GOT3 (cell line): ENCODE measurements around the gene CXCL5.
"Not testable (repeated sequence)": the region's sequence is repeated elsewhere in the genome, so short reads cannot be mapped to it uniquely, and the experiment has no call there.

Source experiments
- DNase-seq: peaks from one replicate; lab custom pipeline; 2025; ENCODE audit warnings: mixed read lengths; lab: John Stamatoyannopoulos, UW

Gene CXCL5

DNA sequence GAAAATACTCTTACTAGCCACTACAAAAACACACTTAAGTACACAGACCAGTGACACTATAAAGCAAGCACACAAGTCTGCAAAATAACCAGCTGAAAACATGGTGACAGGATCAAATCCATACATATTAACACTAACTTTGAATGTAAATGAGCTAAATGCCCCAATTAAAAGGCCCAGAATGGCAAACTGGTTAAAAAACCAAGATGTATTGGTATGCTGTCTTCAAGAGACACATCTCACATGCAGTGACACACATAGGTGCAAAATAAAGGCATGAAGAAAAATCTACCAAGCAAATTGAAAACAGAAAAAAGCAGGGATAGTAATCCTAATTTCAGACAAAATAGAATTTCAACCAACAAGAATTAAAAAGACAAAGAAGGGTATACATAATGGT lies 27.5 kb downstream of the CXCL5 start:
- DNase-seq, result no peak

DNA sequence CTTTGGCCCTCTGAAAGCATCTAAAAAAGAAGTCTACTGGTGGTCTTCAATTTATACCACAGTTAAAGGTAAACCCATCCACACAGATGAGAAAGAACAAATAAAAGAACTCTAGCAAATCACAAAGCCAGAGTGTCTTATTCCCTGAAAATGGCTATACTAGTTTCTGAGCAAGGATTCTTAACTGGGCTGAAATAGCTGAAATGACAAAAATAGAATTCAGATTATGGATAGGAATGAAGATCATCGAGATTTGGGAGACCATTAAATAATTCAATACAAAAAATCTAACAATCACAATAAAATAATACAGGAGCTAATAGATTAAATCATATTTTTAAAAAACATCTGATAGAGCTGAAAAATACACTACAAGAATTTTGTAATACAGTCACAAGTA lies 28.5 kb downstream of the CXCL5 start:
- DNase-seq, result no peak

DNA sequence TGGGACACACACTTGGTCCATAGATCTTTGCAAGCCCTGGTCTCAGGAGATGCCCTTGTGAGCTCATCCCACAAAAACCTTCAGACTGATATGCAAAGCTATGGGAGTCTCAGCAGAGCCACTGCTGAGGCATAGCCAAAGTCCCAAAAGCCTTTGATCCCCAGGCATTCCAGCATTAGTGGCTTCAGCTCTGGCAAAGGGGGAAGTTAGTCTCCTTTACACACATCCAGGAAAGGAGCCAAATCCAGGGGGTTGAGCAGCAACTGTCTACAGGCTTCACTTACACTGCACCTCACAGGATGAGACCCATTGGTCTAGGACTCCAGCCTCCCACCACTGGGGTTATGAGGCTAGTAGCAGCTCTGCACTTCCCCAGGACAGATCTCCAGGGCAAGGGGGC lies 30.6 kb downstream of the CXCL5 start:
- DNase-seq, result no peak

DNA sequence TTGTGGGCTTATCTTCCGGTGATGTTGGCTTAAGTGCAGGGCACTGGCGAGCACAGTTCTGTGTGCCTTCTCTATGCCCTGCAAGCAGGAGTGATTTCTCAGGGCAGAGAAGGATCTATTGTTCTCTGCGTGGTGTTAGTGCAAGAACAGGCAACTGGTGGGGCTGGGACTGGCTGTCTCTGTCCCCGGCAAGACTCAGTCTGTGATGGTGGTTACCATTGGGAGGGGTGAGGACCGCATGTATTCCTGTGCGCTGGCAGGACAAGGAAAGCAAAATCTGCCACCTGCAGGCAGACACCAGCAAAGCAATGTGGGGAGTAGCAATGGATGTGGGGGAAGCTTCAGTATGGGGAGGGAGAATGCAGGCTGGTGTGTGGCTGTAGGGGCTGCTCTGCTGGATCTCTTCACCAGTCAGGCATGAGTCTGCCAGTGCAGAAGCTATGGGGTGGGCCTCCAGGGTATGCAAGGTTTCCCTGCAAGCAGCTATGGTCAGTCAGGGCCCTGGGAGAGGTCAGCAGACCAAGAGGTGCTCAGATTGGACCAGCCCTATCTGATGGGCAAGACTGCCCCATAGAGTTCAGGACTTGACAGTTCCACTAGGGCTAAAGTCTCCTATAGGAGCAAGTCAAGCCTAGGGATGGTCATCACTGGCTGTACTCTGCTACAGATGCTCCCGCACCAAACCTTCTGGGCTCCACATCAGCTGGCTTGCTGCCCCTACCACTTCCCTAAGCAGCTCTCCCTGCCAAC lies 33.4 kb downstream of the CXCL5 start:
- DNase-seq, result no peak

DNA sequence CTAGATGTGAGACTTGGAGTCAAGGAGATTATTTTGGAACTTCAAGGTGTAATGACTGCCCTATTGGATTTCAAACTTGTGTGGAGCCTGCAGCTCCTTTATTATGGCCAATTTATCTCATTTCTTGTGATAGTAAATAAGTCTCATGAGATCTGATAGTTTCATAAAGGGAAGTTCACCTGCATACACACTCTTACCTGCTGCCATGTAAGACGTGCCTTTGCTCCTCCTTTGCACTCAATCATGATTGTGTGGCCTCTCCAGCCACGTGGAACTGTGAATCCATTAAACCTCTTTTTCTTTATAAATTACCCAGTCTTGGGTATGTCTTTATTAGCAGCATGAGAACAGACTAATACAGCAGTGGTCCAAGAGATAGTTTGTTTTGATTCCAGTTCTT lies 35.8 kb downstream of the CXCL5 start:
- DNase-seq, result no peak

DNA sequence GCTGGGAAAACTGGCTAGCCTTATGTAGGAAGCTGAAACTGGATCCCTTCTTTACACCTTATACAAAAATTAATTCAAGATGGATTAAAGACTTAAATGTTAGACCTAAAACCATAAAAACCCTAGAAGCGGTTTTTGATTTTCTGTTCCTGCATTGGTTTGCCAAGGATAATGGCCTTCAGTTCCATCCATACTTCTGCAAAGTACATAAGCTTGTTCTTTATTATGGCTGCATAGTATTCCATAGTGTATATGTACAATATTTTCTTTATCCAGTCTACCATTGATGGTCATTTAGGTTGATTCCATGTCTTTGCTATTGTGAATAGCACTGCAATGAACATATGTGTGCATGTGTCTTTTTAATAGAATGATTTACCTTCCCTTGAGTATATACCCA lies 39.4 kb downstream of the CXCL5 start:
- DNase-seq, result not testable (repeated sequence)

DNA sequence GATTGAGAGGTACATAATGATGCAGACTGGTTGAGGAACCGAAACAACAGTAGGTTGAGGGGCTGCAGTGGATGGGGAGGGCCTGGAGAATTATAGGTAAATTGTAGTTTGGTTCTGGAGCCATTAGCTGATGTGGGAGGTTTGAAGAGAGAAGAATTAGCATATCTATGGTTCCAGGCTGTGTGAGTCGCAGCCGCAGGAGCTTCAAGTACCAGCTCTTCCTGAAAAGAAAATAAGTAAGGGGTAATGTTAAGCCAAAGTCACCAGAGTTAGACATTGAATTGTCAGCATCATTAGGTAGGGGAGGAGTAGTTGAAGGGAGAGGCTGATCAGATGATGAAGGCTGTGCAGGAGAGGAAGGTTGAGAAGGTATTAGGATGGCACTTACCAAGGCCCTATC lies 46.1 kb downstream of the CXCL5 start:
- DNase-seq, result no peak

DNA sequence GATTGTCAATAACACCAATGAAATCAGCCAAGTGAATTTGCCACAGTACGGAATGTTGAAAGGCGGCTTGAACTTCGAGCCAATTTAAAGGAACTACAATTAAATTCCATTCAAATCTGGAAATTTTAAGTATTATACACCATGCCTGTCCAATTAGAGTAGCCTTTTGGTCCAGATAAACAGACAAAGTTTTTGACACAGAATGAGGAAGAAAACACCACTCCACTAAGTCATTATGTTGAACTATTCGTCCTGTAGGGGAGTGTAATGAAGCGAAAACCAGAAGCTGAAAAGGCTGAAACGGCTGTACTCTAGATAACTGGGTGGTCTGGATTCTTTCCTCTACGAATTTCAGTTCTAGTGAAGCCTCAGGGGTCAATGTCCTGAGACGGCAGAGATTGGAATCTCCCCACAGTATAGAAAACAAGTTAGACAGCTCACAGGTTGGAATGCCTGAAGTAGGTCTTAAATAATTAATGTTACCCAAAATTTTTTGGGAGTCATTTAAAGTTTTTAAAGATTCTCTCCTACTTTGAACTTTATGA lies 48.0 kb downstream of the CXCL5 start:
- not testable (repeated sequence) for DNase-seq

DNA sequence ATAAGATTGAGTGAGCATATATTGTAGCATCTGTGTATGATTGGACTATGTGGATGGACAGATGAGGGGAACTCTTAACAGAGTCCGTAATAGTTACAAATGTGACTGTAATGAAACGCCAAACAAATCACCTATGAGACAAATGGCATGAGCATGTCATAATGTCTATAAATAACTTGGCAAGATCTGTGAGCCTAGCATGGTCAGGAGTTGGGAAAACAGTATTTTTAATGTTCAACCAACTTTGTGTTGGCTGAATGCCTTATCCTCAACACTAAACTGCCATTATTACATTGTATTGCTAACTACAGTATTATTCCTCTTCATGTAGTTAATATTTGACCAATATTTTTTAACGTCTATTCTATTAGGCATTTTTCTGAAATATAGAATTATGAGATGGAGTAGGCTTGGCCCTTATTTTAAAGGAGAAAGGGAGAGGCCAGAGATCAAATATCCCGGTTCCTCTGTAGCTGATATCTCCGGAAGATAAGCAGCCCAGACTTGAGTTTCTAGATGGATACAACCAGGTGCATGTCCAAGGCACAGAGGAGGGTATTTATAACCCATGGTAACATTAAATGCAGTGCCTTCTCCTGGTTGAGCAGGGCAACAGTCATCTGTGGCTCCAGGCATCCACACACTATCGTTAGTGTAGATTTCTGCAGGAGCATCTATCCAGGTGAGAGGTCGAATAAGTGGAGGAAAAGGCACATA lies 49.3 kb downstream of the CXCL5 start:
- DNase-seq, result no peak

DNA sequence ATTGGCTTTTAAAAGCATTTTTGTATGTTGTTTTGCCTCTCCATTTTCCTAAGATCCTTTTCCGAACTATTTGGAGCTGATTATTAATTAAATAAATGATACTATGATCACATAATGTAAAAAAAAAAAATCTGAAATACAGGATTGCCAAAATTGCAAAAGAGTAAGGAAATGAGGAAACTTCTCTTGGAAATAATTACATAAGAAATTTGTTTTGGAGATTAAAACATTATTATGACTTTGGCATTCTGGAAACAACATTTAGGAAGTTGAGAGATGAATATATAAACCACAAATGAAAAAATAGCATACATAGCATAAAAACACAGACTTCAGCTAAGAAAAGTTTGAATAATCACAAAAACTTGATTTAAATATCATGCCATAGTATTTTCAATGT lies 50.2 kb downstream of the CXCL5 start:
- DNase-seq, result no peak

DNA sequence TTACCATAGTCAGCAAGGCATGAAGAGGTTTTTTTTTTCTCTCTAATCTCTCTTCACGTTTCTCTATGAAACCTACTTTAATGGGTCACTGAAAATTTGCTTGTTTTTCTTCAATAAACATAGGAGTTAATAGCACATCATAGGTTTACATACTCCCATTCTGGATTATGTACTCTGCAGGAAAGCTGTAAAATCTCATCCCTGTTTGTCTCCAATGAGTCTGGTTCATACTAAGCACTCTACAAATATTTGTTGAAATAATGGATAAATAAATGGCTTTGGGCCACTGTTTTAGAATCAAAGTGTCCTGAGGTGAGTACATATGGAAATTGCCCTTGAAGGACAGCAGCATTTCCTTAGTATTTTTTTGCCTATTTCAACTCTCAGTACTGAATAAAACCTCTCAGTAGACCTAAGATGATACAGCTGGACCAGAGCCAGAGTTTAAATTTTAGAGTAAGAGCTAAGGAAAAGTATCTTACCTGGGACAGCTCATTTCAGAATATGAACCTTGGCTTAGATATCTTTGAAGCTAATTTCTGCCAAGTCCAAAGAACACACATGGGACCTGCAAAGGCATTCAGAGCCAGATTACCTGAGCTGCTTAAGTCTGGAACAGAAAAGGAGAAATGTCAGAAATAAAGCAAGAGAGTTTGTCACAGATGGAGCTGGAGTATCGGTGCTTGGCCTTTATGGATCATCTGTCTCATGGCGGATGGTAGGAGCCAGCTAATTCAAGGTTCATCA lies 51.1 kb downstream of the CXCL5 start:
- no peak for DNase-seq

DNA sequence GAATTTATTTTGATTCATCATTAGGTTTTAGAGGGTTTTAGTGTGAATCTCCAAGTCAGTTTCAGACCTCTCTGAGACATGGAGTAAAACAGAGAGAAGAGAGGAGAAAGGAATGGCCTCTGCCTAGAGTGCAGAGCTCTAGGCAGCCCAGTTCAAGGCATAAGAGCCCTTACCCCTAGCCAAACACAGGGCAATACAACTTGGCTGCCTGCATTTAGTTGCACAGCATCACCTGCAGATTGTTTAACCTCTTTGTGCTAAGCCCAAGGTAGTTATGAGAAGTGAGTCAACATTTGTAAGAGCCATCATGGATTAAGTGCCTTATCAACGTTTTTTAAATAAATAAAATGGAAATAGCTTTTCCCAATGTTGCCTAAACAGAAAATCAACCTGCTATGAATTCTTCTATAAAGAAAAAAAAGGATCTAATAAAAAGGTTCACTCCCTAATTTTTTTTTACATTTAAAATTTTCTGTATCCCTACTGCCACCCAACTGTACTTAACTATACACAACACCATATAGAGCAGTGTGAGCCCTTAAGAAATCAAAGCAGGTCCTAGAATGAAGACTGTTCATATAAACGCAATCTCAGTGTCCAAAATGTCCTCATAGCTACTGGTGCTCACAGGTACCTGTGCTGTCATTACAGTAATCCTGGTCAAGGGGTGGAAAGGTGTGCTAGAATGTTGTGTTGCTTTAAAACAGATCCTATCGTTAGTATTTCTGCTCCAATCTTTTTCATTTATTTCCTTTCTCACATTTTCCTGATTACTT lies 52.6 kb downstream of the CXCL5 start:
- DNase-seq, result no peak
